ENCODE results near the gene C8G. TPM values are rescaled to one million over a fixed set of nuclear protein-coding genes. Genes with fewer than 3 reads are reported as not detected.

The C8G gene
- total RNA-seq, 1 experiment from 2014 or later = 2.9 TPM

DNA sequence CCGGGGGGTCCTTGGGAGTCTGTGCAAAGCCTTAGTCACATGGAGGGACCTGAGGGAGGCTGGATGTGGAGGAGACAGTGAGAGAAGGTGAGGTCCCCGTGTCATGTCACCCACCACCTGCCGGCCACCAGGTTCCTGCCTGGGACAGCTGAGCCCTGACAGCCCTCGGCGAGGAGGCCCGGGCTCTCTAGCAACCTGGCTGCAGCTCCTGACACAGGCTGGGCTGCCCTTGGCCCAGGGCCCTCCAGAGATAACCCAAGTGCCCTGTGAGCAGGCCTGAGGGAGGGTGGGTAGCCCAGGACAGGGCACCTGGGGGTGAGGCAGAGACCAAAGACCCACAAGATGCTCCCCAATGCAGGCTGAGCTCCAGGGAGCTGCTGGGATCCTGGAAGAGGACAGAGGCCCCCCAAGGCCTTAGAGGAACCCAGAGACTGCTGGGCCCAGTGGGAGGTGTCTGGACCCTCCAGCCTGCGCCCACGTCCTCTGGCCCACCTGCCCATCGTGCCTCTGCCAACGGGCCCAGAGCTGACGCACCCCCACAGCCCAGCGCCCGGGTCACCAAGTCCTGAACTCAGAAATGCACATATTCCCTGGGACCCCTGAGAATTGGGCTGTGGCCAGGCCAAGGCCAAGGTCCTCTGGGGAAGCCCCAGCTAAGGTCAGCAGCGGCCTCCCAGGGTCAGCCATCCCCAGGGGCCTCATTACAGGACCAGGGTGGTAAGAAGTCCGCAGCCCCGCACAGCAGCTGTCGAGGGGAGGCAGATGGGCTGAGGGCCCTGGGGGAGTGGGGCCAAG lies 23.5 kb downstream of the C8G start:
- in situ Hi-C loops (cut with HindIII; ENCODE audit: low pct_unique_long_range_greater_than_20kb, low sequenced_read_pairs) = no loop called here
- H3K9me3 ChIP-seq (ENCODE audit: control insufficient read depth, insufficient read depth, low read depth, low read length) = no peaks in the 10 kb centered on the region
- no peaks in the 10 kb centered on the region for H3K36me3 ChIP-seq (ENCODE audit: control insufficient read depth, insufficient read depth, low read length)
- POLR2A ChIA-PET = no interaction called here
- H3K27ac ChIP-seq (ENCODE audit: low read length) = no peak overlapping the region
- BruUV-seq (replicated peaks) = no TSS peak
- no peak for TF ChIP-seq TCF7L2 (IDR thresholded peaks at IDR 0.05; ENCODE audit: low read depth, low read length)
- TF ChIP-seq, protein P1, sequence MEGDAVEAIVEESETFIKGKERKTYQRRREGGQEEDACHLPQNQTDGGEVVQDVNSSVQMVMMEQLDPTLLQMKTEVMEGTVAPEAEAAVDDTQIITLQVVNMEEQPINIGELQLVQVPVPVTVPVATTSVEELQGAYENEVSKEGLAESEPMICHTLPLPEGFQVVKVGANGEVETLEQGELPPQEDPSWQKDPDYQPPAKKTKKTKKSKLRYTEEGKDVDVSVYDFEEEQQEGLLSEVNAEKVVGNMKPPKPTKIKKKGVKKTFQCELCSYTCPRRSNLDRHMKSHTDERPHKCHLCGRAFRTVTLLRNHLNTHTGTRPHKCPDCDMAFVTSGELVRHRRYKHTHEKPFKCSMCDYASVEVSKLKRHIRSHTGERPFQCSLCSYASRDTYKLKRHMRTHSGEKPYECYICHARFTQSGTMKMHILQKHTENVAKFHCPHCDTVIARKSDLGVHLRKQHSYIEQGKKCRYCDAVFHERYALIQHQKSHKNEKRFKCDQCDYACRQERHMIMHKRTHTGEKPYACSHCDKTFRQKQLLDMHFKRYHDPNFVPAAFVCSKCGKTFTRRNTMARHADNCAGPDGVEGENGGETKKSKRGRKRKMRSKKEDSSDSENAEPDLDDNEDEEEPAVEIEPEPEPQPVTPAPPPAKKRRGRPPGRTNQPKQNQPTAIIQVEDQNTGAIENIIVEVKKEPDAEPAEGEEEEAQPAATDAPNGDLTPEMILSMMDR (IDR thresholded peaks at IDR 0.05) = no peak
- TF ChIP-seq, protein P2, sequence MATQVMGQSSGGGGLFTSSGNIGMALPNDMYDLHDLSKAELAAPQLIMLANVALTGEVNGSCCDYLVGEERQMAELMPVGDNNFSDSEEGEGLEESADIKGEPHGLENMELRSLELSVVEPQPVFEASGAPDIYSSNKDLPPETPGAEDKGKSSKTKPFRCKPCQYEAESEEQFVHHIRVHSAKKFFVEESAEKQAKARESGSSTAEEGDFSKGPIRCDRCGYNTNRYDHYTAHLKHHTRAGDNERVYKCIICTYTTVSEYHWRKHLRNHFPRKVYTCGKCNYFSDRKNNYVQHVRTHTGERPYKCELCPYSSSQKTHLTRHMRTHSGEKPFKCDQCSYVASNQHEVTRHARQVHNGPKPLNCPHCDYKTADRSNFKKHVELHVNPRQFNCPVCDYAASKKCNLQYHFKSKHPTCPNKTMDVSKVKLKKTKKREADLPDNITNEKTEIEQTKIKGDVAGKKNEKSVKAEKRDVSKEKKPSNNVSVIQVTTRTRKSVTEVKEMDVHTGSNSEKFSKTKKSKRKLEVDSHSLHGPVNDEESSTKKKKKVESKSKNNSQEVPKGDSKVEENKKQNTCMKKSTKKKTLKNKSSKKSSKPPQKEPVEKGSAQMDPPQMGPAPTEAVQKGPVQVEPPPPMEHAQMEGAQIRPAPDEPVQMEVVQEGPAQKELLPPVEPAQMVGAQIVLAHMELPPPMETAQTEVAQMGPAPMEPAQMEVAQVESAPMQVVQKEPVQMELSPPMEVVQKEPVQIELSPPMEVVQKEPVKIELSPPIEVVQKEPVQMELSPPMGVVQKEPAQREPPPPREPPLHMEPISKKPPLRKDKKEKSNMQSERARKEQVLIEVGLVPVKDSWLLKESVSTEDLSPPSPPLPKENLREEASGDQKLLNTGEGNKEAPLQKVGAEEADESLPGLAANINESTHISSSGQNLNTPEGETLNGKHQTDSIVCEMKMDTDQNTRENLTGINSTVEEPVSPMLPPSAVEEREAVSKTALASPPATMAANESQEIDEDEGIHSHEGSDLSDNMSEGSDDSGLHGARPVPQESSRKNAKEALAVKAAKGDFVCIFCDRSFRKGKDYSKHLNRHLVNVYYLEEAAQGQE (IDR thresholded peaks at IDR 0.05; ENCODE audit: insufficient read depth in 1 of 2, low read depth in 2 of 2, low read length in 1 of 2) = no peak
- no peak for TF ChIP-seq POLR2AphosphoS5 (IDR thresholded peaks at IDR 0.05; ENCODE audit: low read depth, low read length)
- no peak for TF ChIP-seq SIN3A (IDR thresholded peaks at IDR 0.05; ENCODE audit: borderline replicate concordance, insufficient read depth, low read depth, low read length)
- peaks cover 5% of the 10 kb centered on the region; the same call in 1 of the 2 replicates for H3K4me1 ChIP-seq (ENCODE audit: control insufficient read depth, insufficient read depth, low read length)
- no peak overlapping the region for H3K4me3 ChIP-seq (ENCODE audit: low read depth in 2 of 2, low read length in 2 of 2)
- CTCF ChIA-PET = no interaction called here
- no peaks in the 10 kb centered on the region for H3K27me3 ChIP-seq (ENCODE audit: control insufficient read depth, insufficient read depth, low read length)
- intact Hi-C loops (cut with micrococcal nuclease; ENCODE audit: unreplicated experiment) = no loop called here
- DNase-seq (ENCODE audit: low read depth, low spot score) = no peak
- peak; percentile 35; the same call in 1 of the 2 replicates for ATAC-seq

DNA sequence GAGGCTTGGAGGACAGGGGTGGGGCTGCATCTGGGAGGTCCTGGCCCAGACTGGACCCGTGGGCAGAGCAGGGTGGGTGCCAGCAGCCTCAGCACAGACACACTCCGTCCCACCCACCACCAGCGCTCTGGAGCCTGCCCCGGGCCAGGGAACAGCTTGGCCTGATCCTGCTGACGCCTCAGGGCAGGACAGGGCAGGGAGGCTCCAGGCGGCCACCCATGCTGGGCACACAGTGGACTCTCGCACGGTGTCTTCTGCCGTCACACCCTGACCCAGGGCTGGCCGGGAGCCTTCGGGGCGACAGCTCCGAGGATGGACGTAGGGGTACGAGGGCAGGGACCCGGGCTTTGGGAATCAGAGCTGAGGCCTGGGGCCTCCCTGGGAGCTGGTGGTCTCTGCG lies 24.1 kb downstream of the C8G start:
- intact Hi-C loops (cut with micrococcal nuclease; ENCODE audit: unreplicated experiment) (no loop called here), in situ Hi-C loops (cut with HindIII; ENCODE audit: low pct_unique_long_range_greater_than_20kb, low sequenced_read_pairs) (no loop called here)
- BruUV-seq (replicated peaks) = no TSS peak
- ATAC-seq (no peak), DNase-seq (ENCODE audit: low read depth, low spot score) (no peak)
- Histone ChIP-seq H3K27ac (ENCODE audit: low read length) (no peak overlapping the region), H3K4me1 (ENCODE audit: control insufficient read depth, insufficient read depth, low read length) (peaks cover 5% of the 10 kb centered on the region; the same call in 1 of the 2 replicates), H3K9me3 (ENCODE audit: control insufficient read depth, insufficient read depth, low read depth, low read length) (no peaks in the 10 kb centered on the region), H3K36me3 (ENCODE audit: control insufficient read depth, insufficient read depth, low read length) (no peaks in the 10 kb centered on the region), H3K4me3 (ENCODE audit: low read depth in 2 of 2, low read length in 2 of 2) (no peak overlapping the region), H3K27me3 (ENCODE audit: control insufficient read depth, insufficient read depth, low read length) (no peaks in the 10 kb centered on the region)
- no peak for TF ChIP-seq TCF7L2 (IDR thresholded peaks at IDR 0.05; ENCODE audit: low read depth, low read length)
- TF ChIP-seq, protein P1 (IDR thresholded peaks at IDR 0.05) = no peak
- ChIA-PET POLR2A (no interaction called here), CTCF (no interaction called here)
